Measurements from ENCODE around the gene PNPLA2. TPM values are rescaled to one million over a fixed set of nuclear protein-coding genes. Genes with fewer than 3 reads are reported as not detected.

Gene PNPLA2
- total and polyA plus RNA-seq, 10 of the 15 experiments (the other 5 are each of a cell fraction or from before 2014, with no cell fraction given) = 0.19 to 34.0 (median 8.1) TPM

- TF ChIP-seq TCF3 (IDR thresholded peaks at IDR 0.05; ENCODE audit: borderline replicate concordance, insufficient read depth, low read depth, low read length) = peak; percentile 22; the same call in 1 of the 2 replicates
- no peak for TF ChIP-seq MTA2 (IDR thresholded peaks at IDR 0.05; ENCODE audit: low read depth)
- TF ChIP-seq NFYB (IDR thresholded peaks at IDR 0.05; ENCODE audit: insufficient read depth, low read depth, low read length) = no peak
- TF ChIP-seq NR2C1 (IDR thresholded peaks at IDR 0.05) = peak; percentile 64
- TF ChIP-seq POU2F2 (IDR thresholded peaks at IDR 0.05; ENCODE audit: borderline replicate concordance, low read depth, low read length) = no peak
- TF ChIP-seq CEBPB (IDR thresholded peaks at IDR 0.05; ENCODE audit: borderline replicate concordance in 1 of 2, low read depth in 2 of 2, low read length in 2 of 2) = no peak
- TF ChIP-seq NFIC (IDR thresholded peaks at IDR 0.05; ENCODE audit: low read depth, low read length) = no peak
- TF ChIP-seq ZNF217 (IDR thresholded peaks at IDR 0.05) = 0 out of 2 replicates have a peak, but pooled peaks have one; percentile 36
- TF ChIP-seq PML (IDR thresholded peaks at IDR 0.05; ENCODE audit: low read length) = no peak
- TF ChIP-seq CTCF (IDR thresholded peaks at IDR 0.05 in 2 of 3, conservative IDR thresholded peaks at IDR 0.05 in 1 of 3; ENCODE audit: control insufficient read depth in 2 of 3, extremely low read depth in 1 of 3, insufficient read depth in 1 of 3, low read depth in 3 of 3, low read length in 3 of 3) = no peak
- no peak for TF ChIP-seq ZBTB4 (CRISPR knock-in tag; IDR thresholded peaks at IDR 0.05)
- TF ChIP-seq HDAC2 (IDR thresholded peaks at IDR 0.05) = no peak
- no peak for TF ChIP-seq ATF2 (IDR thresholded peaks at IDR 0.05; ENCODE audit: low read length)
- no peak for TF ChIP-seq WRNIP1 (IDR thresholded peaks at IDR 0.05; ENCODE audit: borderline replicate concordance, low read depth, low read length)
- TF ChIP-seq MXI1 (IDR thresholded peaks at IDR 0.05; ENCODE audit: low read depth, low read length) = no peak
- no peak for TF ChIP-seq FOXK2 (IDR thresholded peaks at IDR 0.05)
- no peak for TF ChIP-seq BMI1 (IDR thresholded peaks at IDR 0.05; ENCODE audit: borderline replicate concordance)
- no peak for TF ChIP-seq JUND (IDR thresholded peaks at IDR 0.05; ENCODE audit: low read depth, low read length)
- peak; percentile 80 for TF ChIP-seq ATF3 (IDR thresholded peaks at IDR 0.05; ENCODE audit: borderline replicate concordance, extremely low read depth, low read depth, low read length)
- TF ChIP-seq HDAC6 (IDR thresholded peaks at IDR 0.05; ENCODE audit: unreplicated experiment) = no peak
- 0 out of 2 replicates have a peak, but pooled peaks have one; percentile 14 for TF ChIP-seq HDGF (IDR thresholded peaks at IDR 0.05)
- TF ChIP-seq CBX5 (IDR thresholded peaks at IDR 0.05; ENCODE audit: low read depth) = no peak
- no peak for TF ChIP-seq ZNF274 (IDR thresholded peaks at IDR 0.05; ENCODE audit: insufficient read depth, insufficient read length)
- TF ChIP-seq DPF2 (IDR thresholded peaks at IDR 0.05) = peak; percentile 58; the same call in 1 of the 2 replicates
Measured at GRCh38 chr11:777288-778255, 41.1 kb upstream of the PNPLA2 start, which contains the start of gene GATD1 (continued).

Data from GM12878 (cell line).